Activated CD4-positive, alpha-beta T cell treated with anti-CD3 and anti-CD28 coated beads, Interleukin-2, amount 50 U/mL, for 48 hours (primary cell): ENCODE results near the gene ABCG1.
"Not testable (repeated sequence)": the region's sequence is repeated elsewhere in the genome, so short reads cannot be mapped to it uniquely, and the experiment has no call there.

ENCODE experiments used
- DNase-seq, 2 experiments: peaks; one replicate each; pipeline ENCODE4 v3.0.0-alpha.2; 2020

ABCG1 gene

DNA sequence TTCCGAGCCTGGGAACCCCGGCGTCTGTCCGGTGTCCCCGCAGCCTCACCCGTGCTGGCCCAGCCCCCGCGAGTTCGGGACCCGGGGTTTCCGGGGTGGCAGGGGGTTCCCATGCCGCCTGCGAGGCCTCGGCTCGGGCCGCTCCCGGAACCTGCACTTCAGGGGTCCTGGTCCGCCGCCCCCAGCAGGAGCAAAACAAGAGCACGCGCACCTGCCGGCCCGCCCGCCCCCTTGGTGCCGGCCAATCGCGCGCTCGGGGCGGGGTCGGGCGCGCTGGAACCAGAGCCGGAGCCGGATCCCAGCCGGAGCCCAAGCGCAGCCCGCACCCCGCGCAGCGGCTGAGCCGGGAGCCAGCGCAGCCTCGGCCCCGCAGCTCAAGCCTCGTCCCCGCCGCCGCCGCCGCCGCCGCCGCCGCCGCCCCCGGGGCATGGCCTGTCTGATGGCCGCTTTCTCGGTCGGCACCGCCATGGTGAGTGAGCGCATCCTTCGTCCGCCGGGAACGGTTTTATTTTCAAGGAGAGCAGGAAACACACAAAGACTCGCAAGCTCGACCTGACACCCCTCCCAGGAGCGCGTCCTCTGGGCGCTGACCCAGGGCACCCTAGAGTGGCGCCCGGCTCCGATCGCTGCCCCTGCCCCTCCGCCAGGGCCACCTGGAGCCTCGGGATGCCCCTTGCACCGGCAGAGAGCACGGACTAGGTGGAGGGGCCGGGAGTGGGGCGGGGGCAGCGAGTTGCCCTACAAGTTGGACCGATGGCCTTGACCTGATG, at the start of gene ABCG1:
Gene ABCG1, plus strand, starts transcription at position 305 of the 770 bp plus-strand sequence. Its CDS starts 123 bp downstream, at position 428.
- DNase-seq: peak; percentile 55 to 59

DNA sequence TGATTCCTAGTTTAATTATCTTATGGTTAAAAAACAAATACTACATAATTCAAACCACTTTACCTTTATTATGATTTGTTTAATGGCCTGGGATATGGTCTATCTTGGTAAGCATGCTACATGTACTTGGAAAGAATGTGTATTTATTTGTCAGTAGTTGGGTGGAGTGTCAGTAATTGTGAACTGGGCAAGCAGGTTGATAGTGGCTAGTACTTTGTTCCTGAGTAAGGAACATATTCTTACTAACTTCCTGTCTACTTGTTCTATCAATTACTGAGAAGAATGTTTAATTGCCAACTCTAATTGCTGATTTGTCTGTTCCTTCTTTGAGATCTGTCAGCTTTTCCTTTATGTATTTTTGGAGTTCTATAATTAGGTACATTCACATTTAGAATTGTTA, 49.2 kb upstream of the ABCG1 start:
- DNase-seq: no peak

DNA sequence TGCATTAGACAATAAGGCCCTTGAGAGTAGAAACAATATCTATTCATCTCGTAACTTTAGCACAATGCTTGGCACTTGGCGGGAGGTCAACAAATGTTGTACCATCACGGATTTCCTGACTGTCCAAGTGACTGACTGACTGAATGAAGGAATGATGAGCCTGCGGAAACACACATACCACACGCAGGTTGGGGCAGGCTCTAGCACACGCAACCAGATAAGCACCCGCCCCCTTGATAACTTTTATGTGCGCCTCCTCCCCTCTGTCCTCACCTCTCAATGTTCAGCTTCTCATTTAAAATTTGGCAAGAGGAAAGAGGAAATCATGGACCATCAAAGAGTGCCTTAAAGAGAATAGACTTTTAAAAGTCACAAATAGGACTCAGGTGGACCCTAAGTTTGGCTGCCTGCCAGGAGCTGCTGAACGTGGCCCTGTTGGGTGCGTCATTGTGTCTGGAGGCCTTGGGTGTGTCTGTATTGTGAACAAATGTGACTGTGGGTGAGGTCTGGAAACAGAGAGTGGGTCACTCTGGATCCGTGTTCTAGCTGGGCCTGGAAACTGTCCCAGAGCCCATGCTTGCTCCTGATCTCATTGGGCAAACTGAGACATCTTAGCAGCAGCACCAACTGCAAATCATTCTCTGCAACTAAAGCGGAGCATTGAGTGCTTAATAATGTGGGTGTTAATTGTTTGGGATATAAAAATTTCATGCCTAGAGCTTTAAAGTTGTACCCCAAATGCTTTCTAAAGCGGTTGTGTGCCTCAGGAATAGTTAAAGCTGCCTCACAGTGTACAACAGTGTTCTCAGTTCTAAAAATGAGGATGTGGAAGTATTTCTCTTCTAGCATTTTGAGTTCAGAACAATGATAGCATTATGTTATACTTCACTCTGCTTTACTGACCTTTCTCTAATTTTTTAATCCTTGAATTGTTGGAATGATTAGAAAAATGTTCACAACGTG, 47.6 kb upstream of the ABCG1 start:
- no peak for DNase-seq

DNA sequence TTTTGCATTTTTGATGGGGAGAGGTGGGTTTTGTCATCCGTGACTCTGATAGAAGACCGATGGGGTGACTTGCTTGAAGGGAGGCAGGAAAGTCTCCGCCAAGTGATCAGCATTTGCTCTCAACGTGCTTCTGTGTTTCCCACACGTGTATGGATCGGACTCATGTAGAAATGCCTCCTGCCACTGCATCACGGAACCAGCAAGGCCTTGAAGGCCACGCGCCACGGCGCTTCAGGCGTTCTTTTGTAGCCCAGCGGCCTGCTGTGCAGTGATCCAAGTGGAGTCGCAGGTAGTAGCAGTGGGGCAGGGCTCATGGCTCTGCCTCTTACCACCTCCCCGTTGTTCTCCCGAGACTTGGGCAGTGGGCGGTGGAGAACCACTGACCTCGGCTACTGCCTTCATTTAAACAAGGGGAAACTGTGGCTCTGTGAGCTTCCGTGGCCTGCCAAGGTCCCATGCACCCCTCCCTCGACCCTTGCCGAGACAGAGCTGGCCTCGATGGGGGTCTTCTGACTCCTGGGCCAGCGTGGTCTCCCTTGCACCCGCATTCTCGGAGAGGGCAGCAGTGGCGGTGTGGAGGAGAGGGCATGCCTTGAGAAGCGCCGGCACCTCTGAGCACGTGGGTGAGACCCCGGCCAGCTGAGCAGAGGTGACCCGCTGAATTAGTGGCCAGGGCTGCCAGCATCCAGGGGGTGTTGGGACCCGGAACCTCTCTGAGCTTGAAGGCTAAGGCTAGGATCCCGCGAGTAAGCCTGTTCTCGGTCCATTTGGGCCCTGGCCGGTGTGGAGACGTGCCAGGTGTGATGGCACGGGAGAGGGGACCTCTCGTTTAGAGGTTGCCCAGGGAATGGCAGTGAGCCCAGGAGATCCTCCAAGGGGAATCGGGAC, 46.1 kb upstream of the ABCG1 start:
- DNase-seq: no peak

DNA sequence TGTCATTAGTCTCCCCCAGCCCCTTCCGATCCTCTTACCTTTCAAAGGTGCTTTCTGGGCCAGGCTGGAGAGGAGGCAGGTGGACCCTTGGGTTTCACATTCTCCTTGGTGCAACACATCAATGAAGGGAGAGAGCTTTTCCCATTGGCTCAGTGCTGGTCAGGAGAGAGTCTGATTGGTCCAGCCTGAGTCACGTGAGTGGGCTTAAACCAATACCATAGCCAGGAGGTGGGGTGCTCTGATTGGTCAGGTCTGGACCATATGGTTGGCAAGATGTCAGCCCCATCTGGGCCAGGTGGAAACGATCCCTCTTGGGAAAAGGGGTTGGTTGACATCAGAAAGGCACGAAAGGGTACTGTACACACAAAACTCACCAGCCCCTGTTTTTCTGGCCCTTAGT, 44.8 kb upstream of the ABCG1 start:
- no peak for DNase-seq

DNA sequence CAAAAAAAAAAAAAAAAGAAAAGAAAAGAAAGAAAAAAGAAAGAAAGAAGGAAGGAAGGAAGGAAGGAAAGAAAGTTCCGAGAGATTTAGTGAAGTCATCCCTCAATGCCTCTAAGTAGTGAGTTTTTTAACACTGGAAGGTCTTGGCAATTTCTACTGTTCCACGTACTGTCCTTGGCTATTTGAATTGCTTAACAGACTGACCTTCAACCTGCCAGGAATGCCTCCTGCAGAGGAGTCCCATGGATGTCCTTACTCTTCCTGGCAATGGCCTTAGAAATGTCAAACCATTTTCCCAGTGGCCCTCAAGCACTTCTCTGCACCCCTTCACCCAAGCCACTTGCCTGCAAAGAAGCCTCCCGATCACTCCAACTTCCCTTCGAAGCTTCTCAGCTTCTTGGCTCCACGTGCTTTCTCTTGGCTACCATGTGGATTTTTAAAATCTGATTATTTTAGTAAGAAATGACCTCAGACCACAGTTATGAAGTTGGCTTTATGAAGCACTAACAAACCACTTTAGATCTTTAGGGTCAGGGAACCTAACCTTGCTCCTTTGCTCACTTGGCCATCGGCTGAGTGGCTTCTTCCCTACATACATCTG, 43.7 kb upstream of the ABCG1 start:
- no peak for DNase-seq

DNA sequence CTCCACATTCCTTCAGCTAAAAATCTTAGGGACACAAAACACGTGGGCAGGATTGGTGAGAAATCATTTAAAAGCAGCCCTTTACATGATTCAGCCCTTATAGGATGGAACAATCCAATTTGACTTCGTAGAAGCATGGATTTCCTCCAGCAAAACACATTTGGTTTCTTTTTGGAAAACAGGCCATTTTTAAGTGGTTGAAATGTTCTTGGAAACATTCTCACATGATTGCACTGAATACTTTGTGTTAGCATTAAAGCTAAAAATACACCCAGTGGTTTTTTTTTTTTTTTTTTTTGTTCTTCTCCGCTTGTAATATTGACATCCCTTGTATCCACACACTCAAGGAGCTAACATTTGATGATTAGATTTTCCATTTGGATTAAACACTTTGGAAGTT, 42.1 kb upstream of the ABCG1 start:
- no peak for DNase-seq

DNA sequence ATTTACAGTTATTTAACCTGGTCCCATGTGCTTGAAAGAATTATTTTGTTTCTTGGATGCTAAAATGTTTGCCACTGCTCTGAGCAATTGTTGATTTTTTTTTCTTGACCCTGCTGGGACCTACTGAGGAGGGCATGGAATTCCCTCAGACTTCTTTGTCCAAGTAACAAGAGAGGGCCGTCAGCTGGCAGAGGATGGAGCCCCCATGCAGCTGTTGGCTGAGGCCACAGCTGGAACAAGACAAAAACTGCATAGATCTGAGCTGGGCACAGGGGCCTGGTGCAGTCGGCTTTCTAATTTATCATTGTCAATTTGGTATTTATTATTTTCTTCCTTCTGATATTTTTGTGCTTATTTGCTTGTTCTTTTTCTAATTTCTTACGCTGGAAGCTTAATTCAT, 39.6 kb upstream of the ABCG1 start:
- DNase-seq: no peak

DNA sequence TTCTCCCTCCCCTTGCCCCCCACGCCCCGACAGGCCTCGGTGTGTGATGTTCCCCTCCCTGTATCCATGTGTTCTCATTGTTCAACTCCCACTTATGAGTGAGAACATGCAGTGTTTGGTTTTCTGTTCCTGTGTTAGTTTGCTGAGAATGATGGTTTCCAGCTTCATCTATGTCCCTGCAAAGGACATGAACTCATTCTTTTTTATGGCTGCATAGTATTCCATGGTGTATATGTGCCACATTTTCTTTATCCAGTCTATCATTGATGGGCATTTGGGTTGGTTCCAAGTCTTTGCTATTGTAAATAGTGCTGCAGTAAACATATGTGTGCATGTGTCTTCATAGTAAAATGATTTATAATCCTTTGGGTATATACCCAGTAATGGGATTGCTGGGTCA, 38.9 kb upstream of the ABCG1 start:
- not testable (repeated sequence) for DNase-seq

DNA sequence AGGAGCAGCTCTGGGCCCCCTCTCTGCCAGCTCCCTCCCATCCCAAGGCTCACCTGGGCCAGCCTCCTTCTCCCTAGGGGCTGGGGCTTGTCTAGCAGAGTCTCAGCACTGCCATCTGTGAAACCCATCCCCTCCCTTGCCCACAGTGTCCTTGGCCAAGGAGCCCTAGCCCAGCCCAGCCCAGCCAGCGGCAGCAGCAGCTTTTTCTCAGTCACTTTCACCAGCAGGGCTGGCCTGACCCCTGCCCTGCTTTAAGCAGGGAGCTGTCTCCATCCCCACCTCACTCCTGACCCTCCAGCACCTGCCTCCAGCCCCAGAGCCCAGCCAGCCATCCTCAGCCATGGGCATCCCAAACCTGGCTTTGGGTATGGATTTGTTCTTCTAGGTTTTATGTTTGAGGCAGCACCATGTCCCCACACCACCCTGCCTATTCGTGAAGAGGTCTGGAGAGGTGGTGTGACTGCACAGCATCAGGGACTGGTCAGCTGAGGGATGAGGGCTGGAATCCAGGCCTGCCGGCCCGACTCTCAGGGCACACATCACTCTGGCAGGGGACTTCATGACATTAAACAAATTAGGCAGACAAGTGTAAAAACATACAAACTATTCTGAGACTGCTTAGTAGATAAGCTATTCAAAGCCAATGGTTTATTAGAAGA, 36.1 kb upstream of the ABCG1 start:
- DNase-seq: no peak

DNA sequence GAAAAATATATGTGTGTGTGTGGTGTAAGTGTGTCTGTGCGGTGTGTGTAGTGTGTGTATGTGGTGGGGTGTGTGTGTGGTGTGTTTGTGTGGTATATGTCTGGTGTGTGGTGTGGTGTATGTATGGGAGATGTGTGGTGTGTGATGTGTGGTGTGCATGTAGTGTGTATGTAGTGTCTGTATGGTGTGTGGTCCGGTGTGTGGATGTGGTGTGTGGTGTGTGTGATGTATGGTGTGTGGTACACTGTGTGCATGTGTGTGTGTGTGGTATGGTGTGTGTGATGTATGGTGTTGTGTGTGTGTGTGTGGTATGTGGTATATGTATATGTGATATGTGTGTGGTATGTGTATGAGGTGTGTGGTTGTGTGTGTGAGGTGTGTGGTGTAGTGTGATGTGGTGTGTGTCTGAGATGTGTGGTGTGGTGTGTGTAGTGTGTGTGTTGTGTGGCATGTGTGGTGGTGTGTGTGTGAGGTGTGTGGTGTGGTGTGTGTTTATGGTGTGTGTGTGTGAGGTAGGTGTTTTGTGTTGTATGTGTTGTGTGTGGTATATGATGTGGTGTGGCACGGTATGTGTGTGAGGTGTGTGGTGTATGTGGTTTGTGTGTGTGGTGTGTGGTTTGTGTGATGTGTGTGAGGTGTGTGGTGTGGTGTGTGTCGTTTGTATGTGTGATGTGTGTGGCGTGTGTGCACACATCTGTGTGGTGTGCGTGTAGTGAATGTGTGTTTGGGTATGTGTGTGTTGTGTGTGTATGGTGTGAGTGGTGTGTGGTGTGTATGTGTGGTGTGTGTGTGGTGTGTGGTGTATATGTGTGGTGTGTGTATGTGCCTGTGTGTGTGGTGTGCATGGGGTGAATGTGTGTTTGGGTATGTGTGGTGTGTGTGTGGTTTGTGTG, 35.3 kb upstream of the ABCG1 start:
- no peak for DNase-seq

DNA sequence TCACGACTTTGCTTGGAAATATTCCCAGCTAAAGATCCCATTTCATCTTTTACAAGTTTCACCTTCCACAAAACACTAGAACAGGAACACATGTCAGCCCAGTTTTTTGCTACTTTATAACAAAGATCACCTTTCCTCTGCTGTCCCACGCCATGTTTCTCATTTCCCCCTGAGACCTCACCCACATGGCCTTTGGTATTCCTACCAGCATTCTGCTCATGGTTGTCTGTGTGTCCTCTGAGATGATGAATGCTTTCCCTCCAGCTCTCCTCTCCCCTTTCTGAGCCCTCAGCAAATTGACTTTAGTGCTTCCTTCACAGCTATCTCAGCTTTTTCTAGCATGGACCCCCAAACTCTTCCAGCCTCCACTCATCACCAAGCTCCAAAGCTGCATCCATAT, 32.3 kb upstream of the ABCG1 start:
- DNase-seq: no peak

DNA sequence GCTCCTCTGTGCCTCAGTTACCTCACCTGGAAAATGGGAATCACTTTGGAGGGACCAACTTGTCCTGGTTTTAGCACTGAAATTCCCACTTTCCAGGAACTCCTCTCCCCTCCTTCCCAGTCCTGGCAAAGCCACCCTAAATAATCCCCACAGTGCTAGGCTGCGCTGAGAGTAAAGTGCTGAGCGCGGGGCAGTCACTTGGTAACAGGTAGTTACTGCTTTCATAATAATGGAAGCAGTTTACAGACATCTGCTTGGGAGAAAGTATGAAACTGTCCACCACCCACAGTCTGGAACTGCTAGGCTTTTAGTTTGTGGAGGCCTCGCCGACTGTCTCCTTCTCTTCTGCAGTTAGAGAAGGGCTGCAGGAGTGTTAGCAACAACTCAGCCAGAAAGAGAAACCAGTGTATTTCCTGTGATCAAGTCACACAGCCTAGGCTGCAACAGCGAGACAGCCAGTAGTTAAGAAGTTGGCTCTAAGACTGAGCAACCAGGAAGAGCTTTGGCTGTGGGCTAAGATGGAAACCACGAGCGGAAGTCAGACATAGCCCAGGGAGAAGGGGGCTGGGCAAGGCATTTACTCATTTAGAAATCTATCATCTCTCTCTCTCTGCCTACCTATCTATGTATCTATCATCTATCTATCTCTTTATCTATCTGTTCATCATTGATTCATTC, 30.8 kb upstream of the ABCG1 start:
- peak; percentile 71 to 79 for DNase-seq

DNA sequence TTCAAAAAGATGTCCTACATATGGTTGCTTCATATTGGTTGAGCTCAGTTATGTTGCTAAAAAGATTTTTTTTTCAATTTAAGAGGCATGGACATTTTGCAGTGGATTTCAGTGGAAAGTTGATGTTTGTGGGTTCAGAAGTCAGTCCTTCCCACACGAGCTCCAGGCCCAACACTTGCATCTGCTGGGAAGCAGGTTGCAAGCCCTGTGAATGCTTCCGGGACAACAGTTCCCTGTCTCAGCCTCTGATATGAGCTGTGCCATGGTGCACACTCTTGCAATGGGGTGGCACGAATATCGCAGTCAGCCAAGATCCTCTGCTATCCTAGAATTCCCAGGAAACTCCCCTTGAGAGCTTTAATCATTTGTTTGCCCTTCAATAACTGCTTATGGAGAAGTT, 30.3 kb upstream of the ABCG1 start:
- no peak for DNase-seq

DNA sequence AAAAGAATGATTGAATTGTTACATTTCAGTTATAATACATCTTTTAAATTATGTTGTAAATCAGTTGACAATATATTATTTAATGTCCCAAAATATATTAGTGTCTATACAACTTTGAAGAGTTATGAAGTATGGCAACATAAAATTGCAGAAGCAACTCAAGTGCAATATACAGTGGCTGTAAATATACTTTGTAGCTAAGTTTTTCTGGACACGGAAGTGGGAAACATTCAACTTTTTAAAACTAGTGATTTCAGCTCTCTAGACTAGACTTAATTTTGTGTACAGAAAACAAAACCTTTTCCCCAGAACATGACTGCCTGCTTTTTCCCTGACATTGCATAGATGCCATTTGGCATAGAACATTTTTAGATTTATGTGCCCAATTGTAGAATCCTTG, 29.5 kb upstream of the ABCG1 start:
- DNase-seq: no peak

DNA sequence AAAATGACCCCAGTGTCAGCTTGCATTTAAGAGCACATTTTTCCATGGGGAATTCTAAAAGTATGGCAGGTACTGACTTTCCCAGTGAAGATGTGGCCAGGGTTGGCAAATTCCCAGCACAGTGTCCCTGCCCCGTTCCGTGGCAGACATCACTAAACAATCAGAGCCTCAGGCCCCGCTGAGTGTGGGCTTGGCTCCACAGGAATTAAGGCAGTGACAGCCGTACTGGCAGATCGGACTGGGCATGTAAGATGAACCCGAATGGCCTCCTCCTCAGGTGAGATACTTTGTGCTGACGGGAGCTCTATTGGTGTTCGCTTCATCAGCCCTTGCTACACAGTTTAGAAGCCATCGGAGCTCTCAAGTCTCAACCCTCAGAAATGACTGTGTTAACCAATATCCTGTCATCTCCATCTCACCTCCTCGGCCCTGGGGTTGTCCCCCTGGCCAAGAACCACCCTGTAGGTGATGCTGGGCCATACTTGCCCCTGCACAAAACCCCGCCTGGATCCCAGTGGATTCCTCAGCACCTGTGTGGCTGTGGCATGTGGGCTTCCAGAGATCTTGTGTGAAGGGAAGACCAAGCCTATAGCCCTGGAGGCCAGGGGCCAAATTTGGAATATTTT, 29.0 kb upstream of the ABCG1 start:
- DNase-seq: peak; percentile 15 to 35

DNA sequence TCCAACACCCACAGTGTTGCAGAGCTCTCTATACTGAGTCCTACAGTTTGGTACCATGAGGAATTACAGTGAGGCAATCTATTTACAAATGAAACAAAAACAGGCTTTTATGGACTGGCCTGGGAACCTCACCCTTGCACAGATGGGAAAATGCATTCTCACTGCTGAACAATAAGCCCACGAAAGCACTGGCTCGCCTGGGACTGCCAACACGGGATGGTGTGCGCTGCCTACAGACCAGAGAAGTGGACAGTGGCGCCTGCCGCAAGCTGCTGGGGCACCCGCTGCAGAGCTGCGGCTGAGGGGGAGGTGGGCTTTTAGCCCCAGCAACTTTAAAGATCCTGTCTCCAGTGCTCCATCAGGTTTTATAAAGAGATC, 28.5 kb upstream of the ABCG1 start:
- DNase-seq: no peak

DNA sequence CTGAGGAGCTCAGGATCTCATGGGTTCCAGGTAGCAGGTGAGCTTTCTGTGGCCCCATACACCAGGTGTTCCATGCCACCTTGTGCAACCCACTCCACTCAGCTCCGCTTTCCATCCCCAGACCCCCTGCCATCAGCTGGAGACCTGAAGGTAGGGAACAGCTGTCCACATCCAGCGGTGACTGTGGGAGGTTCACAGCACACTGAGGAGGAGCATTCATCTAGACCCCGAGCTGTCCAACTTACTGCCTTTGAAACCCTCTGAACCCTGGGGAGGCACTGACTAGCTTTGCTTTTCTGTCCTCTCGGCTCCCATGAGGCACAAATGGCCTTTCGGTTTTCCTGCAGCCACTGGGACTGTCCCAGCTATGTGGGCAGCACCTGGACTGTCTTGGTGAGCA, 27.9 kb upstream of the ABCG1 start:
- no peak for DNase-seq

DNA sequence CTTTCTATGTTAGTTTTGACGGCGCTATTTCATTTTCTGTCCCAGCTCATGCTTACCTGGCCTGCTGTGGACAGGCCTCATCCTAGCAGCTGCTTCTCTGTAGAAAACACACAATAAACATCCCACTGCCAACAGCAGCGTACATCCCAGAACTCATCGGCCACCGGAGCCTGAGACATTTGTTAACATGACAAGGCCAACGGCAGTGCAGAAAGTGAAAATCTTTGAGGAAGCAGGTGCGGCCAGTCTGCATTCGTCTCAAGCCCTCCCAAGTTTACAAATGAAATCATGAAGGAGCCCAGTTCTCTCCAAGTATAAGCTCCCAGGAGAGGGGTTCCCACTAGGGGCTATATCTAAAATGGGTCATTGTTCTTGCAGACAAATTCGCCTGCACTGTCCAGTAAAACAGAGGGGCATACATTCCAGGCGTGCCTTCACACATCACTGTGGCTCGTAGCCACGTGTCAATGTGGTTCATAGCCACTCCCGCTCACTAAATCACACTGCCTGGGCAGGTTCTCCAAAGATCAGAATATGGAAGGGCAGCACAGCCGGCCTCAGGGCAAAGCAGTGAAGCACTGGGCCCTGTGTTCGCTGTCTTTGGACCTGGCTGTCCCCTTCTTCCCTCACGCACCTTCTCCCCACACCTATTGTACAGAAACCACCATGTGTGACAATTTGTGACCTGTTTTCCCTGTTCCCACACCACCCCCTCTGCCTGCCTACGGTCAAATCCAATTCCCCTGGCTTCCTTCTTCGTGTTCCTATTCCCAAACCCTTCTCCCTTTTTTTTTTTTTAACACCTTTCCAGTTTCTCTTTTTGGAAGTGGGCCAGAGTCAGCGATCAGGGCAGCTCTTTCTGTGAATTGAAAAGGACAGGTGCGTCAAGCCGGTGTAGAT, 27.0 kb upstream of the ABCG1 start:
- no peak for DNase-seq
